Chondrocyte (in vitro differentiated cells): ENCODE measurements around the gene GABRR3. TPM values are rescaled to one million over a fixed set of nuclear protein-coding genes. Genes with fewer than 3 reads are reported as not detected.

Experiments
- DNase-seq: peaks from one replicate; pipeline ENCODE4 v3.0.0; 2021; ENCODE audit warnings: mixed read lengths, low spot score
- H3K27ac Mint-ChIP-seq: one replicate; pipeline ENCODE4 v1.8.0; 2021; ENCODE audit warnings: mild to moderate bottlenecking, moderate library complexity, mixed read lengths; ENCODE audit not compliant: unreplicated experiment
- H3K27me3 Mint-ChIP-seq: 2 replicates; pipeline ENCODE4 v1.8.0; 2021; ENCODE audit warnings: low read depth, mixed read lengths
- H3K36me3 Mint-ChIP-seq: 2 replicates; pipeline ENCODE4 v1.8.0; 2021; ENCODE audit warnings: low read depth, mixed read lengths
- H3K4me1 Mint-ChIP-seq: 2 replicates; pipeline ENCODE4 v1.8.0; 2021; ENCODE audit warnings: low read depth, mild to moderate bottlenecking, mixed read lengths
- H3K4me3 Mint-ChIP-seq: one replicate; pipeline ENCODE4 v1.8.0; 2021; ENCODE audit warnings: mild to moderate bottlenecking, moderate library complexity, mixed read lengths; ENCODE audit not compliant: unreplicated experiment
- H3K9me3 Mint-ChIP-seq: 2 replicates; pipeline ENCODE4 v1.8.0; 2021; ENCODE audit warnings: low read depth, mixed read lengths
- total RNA-seq: library from RNA; stranded (reverse); gene quantifications from 3 replicates; pipeline ENCODE4 v1.2.1, GENCODE V29; 2021
- TF ChIP-seq, protein P1 (sequence below): fragments of 200-600 bp; sonication (generic); IDR thresholded peaks from 2 replicates; pipeline ENCODE4 v1.5.0; 2021; ENCODE audit warnings: antibody characterized with exemption, mild to moderate bottlenecking, moderate library complexity

Gene GABRR3
- total RNA-seq, 1 donor from 2014 or later, result not detected

GRCh38 chr3:97948351-97949109 is 86.6 kb downstream of the GABRR3 start:
- no peaks in the 10 kb centered on the region for H3K9me3 Mint-ChIP-seq
- no peaks in the 10 kb centered on the region for H3K27me3 Mint-ChIP-seq
- no peak overlapping the region for H3K27ac Mint-ChIP-seq
- peaks cover 7% of the 10 kb centered on the region for H3K4me1 Mint-ChIP-seq
- DNase-seq, result no peak
- H3K4me3 Mint-ChIP-seq, result no peak overlapping the region
- H3K36me3 Mint-ChIP-seq, result peaks cover 35% of the 10 kb centered on the region
- TF ChIP-seq, protein P1, sequence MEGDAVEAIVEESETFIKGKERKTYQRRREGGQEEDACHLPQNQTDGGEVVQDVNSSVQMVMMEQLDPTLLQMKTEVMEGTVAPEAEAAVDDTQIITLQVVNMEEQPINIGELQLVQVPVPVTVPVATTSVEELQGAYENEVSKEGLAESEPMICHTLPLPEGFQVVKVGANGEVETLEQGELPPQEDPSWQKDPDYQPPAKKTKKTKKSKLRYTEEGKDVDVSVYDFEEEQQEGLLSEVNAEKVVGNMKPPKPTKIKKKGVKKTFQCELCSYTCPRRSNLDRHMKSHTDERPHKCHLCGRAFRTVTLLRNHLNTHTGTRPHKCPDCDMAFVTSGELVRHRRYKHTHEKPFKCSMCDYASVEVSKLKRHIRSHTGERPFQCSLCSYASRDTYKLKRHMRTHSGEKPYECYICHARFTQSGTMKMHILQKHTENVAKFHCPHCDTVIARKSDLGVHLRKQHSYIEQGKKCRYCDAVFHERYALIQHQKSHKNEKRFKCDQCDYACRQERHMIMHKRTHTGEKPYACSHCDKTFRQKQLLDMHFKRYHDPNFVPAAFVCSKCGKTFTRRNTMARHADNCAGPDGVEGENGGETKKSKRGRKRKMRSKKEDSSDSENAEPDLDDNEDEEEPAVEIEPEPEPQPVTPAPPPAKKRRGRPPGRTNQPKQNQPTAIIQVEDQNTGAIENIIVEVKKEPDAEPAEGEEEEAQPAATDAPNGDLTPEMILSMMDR, result no peak

DNA sequence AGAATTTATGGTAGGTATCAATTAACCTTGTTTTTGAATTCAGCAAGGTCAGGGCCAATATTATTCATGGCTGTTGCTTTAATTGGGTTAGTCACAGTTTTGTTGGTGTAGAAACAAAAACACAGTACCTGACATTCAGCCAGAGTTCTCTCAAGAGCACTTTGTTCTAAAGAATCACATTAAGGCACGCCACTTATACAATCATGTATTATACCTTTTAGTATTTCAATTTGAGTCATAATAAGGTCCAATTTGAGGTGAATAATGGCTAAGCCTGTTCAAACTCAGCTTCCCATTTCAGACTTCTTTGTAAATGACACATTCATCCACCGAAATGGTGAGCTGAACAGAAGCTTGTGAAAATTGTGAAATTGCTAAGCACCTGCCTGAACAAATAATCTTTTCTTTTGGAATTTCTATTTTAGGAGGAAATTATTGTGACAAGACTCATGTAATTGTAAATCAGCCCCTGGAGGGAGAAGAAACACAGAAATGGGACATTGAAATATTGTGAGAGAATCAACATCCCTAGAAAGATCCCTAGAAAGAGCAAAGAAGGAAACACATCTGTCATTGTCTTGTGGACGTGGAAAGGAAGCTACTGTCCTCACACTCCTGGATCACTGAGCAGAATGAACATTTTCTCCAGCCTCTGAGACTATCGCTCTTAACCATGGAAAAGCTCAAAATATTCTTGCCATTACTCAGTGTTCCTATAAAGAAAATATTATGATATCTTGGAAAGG is 92.1 kb downstream of the GABRR3 start:
- TF ChIP-seq, protein P1, result no peak
- Mint-ChIP-seq H3K36me3 (peaks cover 15% of the 10 kb centered on the region), H3K4me1 (peaks cover 19% of the 10 kb centered on the region), H3K9me3 (no peaks in the 10 kb centered on the region), H3K27me3 (no peaks in the 10 kb centered on the region), H3K4me3 (no peak overlapping the region), H3K27ac (peak overlapping the region; percentile 42)
- no peak for DNase-seq

DNA sequence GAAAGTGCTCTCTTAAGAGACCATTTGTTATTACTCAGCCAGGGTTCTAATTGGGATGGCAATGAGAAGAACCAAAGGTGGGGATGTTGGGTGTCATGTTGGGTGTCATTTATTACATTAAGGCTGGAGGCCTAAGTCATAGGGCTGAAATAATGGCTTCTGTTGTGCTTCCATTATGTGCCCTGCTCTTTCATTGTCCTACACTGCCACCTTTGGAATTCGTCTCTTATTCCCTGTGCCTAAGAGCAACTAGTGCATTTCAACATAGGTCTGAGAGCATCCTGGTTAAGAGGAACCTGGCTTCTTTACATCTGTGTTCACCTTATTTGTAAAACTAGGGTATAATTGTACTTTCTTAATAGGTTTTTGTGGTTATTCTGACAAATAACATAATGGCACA is 95.1 kb downstream of the GABRR3 start:
- peaks cover 20% of the 10 kb centered on the region for H3K36me3 Mint-ChIP-seq
- no peak for DNase-seq
- peaks cover 19% of the 10 kb centered on the region for H3K4me1 Mint-ChIP-seq
- no peaks in the 10 kb centered on the region for H3K27me3 Mint-ChIP-seq
- TF ChIP-seq, protein P1, result peak; percentile 37
- H3K4me3 Mint-ChIP-seq, result no peak overlapping the region
- no peak overlapping the region for H3K27ac Mint-ChIP-seq
- no peaks in the 10 kb centered on the region for H3K9me3 Mint-ChIP-seq

DNA sequence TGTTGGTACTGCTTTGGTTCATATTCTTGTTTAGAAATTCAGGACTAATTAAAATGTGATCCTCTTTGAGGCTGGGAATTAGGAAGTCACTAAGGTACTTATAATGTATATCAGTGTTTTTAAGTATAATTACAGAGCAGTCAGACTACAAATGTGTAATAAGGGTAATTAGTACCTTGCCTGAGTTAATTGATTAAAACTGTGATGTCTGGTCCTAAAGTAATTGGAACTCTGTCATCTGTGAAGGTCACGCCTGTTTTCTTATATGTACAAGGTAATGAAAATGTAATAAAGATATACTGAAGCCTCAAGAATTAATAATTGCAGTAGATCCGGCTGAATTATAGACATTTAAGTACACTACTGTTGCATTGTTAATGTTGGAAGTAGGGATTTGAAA is 95.7 kb downstream of the GABRR3 start:
- TF ChIP-seq, protein P1, result no peak
- H3K36me3 Mint-ChIP-seq, result peaks cover 22% of the 10 kb centered on the region
- H3K9me3 Mint-ChIP-seq, result no peaks in the 10 kb centered on the region
- no peak overlapping the region for H3K27ac Mint-ChIP-seq
- H3K27me3 Mint-ChIP-seq, result no peaks in the 10 kb centered on the region
- peaks cover 19% of the 10 kb centered on the region for H3K4me1 Mint-ChIP-seq
- no peak for DNase-seq
- H3K4me3 Mint-ChIP-seq, result no peak overlapping the region

DNA sequence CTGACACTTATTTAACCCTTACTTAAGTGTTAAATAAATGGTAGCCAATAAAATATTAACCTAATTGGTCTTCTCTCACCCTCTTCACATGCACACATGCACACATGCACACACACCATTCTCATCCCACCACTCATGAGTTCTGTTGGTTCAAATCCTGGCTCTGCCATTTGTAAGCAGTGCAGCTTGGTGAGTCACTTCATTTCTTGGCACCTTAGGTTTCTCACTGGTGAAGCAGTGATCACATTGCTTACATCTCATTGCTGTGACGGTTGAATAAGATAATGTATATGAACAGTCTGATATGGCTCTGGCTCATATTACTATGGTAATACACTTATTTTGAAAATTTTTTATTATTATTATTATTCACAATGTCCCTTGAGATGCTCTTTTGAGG is 96.7 kb downstream of the GABRR3 start:
- no peak overlapping the region for H3K27ac Mint-ChIP-seq
- H3K9me3 Mint-ChIP-seq, result no peaks in the 10 kb centered on the region
- H3K36me3 Mint-ChIP-seq, result peaks cover 22% of the 10 kb centered on the region
- H3K4me1 Mint-ChIP-seq, result peaks cover 11% of the 10 kb centered on the region
- no peak for DNase-seq
- no peaks in the 10 kb centered on the region for H3K27me3 Mint-ChIP-seq
- H3K4me3 Mint-ChIP-seq, result no peak overlapping the region
- TF ChIP-seq, protein P1, result no peak
